Measurements from ENCODE around the gene TMEM183A.

- no peak for TF ChIP-seq CTCF (IDR thresholded peaks at IDR 0.05)
- TF ChIP-seq EZH2 (IDR thresholded peaks at IDR 0.05; ENCODE audit: borderline replicate concordance, insufficient read depth, low read depth, low read length, poor library complexity, severe bottlenecking) = no peak
These were observed 43.7 kb downstream of the TMEM183A start for GRCh38 chr1:203050826-203051225.
